Measurements from ENCODE around the gene MSANTD4. TPM values are rescaled to one million over a fixed set of nuclear protein-coding genes. Genes with fewer than 3 reads are reported as not detected.
"Not testable (repeated sequence)": the region's sequence is repeated elsewhere in the genome, so short reads cannot be mapped to it uniquely, and the experiment has no call there.

Gene MSANTD4
- total RNA-seq, 2 donors from 2014 or later, result 16.8 to 19.5 TPM

DNA sequence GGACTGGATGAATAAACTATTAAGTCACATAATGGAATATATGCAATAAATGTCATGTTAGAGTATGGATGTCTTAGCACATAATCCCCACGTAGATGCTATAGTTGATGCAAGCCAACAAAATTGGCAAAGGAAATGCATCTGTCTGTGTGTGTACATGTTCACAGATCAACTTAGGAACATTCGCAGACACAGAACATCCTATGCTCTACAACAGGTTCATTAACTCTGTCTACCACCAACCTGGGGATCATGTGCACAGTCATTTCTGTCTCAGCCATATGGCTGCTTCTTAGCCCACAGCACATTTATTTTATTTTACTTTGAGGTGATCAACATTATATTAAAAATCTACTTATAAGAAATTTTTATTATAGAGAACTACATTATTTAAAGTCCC lies 4.9 kb downstream of the MSANTD4 start:
- no peak for DNase-seq
- no peak for ATAC-seq
- intact Hi-C loops (cut with DNase I), result no loop called here

DNA sequence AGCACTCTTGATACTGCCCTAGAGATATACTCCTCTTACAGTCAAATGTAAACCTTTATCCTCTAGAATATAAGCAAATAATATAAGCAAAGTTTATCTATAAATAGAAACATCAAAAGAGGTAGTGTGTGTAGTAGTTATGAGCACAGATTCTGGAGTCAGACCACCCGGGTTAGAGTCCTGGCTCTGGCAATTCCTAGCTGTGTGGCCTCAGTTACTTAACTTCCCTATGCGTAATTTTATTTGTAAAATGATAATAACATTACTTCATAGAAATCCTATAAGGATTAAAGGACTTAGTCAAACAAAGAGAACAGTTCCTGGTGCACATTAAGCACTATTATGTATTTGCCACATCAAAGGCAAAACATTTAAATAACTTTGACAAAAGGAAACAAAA lies 7.0 kb downstream of the MSANTD4 start:
- ATAC-seq, result no peak
- intact Hi-C loops (cut with DNase I), result no loop called here

DNA sequence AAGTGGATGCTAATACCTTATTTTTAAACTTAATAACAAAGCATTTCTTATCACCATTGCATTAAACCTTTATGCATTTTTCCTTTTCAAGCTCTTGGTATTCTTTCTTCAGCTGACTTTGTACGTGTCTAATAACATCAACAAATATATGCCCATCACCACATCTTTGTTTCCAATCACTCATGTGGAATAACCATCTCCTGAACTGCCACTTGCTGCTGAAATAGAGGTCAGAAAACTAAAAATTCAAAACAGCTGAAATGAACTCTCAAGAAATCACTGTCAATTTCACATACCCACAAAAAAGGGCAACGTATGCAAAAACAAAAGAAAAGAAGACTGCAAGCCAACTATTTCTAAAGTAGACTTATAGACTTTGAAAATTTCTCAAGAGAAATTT lies 7.4 kb downstream of the MSANTD4 start:
- ATAC-seq (no peak), DNase-seq (no peak)
- intact Hi-C loops (cut with DNase I), result no loop called here

More for the DNA sequence above, 7.0 kb downstream of the MSANTD4 start:
- DNase-seq, result no peak

DNA sequence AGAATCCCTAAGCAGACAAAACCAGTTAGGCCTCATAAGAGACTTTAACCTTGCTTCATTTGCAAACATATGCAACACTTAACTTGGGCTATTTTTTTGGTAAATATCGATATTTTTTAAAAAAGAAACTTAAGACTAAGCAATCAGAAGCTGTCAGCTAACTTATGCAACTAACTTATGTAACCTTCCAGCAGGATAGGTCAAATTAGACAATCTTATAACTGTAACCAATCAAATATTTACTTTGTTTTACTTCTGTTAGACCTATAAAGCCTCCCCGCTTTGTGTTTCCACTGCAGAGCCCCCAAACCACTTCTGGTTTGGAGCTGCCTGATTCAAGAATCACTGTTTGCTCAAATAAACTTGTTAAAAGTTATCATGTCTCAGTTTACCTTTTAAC lies 8.0 kb downstream of the MSANTD4 start:
- no peak for DNase-seq
- ATAC-seq, result no peak
- intact Hi-C loops (cut with DNase I), result no loop called here

DNA sequence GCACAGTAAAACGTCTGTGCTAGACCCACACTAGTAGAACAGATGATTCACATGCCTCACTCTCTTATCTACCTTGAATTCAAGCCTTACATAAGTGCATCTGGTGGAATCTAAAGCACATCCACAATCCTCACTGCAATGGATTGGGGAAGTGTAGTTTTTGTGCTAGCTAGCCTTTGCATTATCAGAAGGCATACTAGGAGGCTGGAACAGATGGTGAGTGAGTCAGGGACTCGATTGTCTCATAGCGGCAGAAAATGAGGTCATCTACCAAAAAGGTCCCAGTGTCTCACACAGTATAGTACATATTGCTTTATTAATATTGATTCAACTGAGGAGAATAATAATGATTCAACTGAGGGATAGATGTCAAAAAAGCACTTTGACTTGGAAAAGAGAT lies 9.3 kb downstream of the MSANTD4 start:
- DNase-seq, result no peak
- ATAC-seq, result peak in 1 of 2 donors; percentile 96
- intact Hi-C loops (cut with DNase I), result no loop called here

DNA sequence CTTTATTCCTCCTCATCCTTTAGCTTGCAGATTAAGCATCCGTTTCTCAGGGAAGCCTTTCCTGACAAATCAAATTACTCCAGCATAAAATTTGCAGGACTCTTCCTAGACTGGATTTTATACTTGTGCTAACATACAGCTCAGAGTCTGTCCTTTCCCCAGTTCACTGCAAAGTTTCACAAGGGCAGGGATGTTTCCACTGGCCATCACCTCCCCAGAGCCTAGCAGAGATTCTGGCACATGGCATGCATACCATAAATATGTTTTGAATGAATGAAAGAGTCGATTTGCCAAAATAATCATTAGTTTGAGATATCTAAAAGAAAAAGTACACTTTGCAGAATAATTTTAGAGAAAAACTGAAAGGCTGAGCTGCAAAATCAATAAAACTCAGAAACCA lies 10.6 kb downstream of the MSANTD4 start:
- intact Hi-C loops (cut with DNase I), result no loop called here
- ATAC-seq (no peak), DNase-seq (no peak)

DNA sequence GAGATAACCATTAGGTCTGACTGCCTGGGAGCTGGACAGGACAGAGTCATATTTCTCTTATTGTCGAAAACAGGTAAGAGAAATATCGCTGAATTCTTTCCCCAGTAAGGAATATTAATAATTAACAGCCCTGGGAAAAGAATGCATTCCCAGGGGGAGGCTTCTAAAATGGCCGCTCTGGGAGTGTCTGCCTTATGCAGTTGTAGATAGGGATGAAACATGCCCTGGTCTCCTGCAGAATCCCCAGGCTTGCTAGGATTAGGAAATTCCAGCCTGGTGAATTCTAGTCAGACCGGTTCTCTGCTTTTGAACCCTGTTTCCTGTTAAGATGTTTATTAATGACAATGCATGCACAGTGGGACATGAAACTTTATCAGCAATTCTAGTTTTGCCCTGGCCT lies 18.9 kb downstream of the MSANTD4 start:
- DNase-seq; intact Hi-C loops (cut with DNase I); ATAC-seq: not testable (repeated sequence)

DNA sequence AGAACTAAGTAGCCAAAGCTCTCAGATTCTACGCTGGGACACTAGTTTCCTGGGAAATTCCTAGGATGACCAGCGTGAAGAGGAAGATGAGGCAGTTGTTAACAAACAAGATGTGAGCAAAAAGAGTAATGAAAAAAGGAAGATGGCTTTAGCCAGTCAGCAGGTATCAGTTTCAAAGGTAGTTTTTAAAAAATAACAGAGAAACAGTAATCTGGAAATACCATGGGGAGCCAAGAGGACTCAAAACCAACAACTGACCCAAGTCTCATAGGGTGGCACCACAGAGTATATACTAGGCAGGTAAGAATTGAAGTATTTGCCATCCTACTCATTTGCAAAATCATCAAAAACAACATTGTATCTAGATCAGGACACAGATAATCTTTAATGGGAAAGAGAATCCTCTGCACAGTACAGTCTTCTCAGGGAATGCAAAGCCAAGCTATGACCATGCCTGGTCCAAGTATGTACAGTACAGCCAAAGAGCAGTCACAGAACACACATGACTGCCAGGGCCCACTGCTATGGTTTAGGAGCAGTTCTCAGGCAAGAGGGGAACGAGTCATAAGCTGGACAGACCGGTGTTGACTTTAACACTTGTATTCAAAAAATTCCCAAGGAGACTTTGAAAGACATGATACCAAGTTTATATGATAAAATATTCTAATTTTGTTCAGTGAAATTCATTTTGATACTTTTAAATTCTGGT lies 20.6 kb downstream of the MSANTD4 start:
- no peak for DNase-seq
- intact Hi-C loops (cut with DNase I), result no loop called here
- ATAC-seq, result no peak

DNA sequence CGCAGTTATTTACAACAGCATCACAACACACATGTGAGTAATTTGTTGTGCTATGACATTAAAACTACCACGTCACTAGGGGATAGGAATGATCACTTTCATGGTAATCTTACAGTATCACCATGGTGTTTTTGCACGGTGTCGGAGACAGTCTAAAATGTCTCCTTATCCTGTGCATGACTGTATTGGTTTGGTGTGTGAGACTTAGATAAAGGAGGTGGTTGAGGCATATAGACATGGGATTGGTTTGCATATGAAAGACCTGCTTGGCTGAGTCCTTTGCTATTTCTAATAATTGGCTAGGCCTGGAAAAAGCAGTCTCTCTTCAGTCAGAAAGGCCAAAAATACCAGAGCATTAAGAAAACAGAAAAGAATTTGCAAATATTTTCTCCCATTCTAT lies 30.2 kb downstream of the MSANTD4 start:
- DNase-seq (no peak), ATAC-seq (no peak)
- intact Hi-C loops (cut with DNase I), result no loop called here

DNA sequence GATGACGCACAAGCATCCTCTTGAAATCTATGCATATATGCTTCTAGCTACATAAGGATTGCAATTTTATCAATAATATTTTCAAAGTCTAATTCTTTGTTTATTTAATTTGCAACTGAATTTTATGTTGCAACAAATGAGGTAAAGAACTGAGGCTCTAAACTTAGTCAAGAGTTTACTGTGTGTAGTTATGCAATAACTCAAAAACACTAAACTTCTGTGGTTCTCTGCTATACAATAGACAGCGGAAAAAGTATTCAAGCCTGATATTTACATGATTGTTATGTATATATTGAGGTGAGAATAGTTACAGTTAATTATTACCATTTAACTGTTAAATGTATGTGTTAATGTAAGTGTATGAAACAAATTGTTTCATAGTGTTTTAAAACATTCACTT lies 32.9 kb downstream of the MSANTD4 start:
- DNase-seq (no peak), ATAC-seq (no peak)
- intact Hi-C loops (cut with DNase I), result no loop called here

DNA sequence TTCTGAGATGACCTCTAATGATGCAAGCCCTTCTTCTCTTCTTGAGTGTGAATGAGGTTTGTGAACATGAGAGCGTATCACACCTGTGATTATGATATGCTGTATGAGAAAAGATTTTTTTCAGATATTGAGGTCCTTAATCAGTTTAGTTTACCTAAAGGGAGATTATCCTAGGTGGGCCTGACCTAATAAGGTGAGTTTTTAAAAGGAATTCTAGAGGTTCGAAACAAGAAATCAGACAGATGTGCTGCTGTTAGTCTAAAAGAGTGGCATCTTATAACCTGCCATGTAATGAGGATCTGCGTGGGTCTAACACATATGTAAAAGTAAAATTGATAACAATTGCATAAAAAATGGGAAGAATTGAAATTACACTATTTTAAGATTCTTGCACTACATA lies 33.8 kb downstream of the MSANTD4 start:
- intact Hi-C loops (cut with DNase I), result no loop called here
- ATAC-seq (no peak), DNase-seq (no peak)

DNA sequence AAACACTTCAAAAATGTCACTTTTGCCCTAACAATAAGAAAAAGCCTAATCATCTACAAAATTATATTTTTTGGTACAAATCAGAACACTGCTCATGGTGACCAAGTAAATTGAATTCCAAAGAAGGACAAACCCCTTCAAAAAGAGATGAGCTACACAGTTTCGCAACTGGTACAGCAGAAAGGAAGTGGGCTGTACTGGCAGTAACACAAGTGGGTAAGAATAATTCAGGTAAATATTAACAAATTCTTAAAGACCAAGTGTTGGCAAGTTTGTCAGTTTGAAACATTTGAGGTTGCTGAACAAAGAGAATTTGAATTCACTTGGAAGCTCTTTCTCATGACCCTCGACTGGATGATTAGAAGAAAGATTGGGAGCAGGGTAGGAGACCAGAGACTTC lies 35.5 kb downstream of the MSANTD4 start:
- intact Hi-C loops (cut with DNase I), result no loop called here
- DNase-seq (no peak), ATAC-seq (no peak)

DNA sequence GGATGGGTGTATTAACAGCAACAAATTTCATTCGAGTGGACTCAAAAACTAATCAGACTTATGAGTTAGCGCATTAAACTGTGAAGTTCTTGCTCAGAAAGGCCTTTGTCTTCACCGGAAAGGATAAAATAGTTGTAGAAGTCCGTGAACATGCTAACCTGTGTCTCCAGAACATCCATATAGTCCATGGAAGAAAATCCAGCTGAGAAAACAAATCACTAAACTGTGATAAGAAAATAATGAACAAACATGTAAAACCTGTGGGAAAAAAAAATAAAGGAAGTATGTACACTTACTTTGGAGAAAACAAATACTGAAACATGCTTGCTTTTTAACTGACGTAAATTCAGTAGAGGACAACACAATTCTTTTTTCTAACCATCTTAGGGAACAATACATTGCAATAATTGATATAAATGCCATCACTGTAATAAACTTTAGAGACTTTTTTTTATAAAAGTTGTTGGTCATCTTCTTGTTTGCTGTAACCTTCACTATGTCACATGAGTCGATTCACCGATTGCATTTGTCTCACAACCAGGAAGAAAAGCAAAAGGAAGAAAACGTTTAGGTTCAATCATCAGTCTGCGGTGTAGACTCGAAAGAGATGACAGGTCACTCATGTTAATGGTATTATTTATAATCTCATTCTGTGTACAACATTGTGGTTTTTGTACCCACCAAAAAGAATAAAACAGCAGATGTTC lies 41.9 kb downstream of the MSANTD4 start:
- DNase-seq (no peak), ATAC-seq (no peak)
- intact Hi-C loops (cut with DNase I), result no loop called here

DNA sequence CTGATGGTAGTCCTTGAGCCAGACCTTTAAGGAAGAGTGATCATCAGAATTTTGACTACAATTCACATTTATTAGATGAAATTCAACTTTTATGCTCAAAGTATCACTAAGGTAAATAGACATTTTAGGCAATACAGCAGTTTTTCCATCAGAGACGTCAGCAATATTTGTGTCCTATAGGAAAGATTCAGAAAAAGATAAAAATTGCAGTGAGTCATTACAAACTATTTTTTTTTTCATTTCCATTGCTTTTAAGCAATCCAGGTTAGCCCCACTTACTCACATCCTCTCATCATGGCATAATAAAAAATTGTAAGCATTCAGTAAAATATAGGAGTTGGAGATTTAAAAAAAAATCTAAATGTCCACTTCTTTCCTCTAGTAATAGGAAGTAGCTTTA lies 46.9 kb downstream of the MSANTD4 start:
- ATAC-seq, result no peak
- no peak for DNase-seq
- intact Hi-C loops (cut with DNase I), result no loop called here

DNA sequence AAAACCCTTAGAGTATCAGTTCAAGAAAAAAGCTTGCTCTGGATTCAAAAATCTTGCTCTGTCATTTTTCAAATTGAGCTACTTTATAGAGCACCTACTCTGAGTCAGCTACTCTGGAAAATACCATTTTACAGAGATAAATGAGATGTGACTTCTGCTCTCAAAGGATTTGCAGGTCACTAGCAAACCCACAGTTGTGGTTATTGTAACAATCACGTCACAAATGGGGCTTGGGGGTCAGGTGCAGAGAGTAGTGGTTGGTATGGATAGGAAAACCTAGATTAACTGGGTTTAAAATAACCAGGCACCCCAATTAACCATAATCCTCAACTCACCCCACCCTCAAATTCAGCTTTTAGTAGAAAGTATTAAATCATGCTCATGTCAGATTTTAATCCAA lies 52.3 kb downstream of the MSANTD4 start:
- no peak for DNase-seq
- no peak for ATAC-seq
- intact Hi-C loops (cut with DNase I), result no loop called here

DNA sequence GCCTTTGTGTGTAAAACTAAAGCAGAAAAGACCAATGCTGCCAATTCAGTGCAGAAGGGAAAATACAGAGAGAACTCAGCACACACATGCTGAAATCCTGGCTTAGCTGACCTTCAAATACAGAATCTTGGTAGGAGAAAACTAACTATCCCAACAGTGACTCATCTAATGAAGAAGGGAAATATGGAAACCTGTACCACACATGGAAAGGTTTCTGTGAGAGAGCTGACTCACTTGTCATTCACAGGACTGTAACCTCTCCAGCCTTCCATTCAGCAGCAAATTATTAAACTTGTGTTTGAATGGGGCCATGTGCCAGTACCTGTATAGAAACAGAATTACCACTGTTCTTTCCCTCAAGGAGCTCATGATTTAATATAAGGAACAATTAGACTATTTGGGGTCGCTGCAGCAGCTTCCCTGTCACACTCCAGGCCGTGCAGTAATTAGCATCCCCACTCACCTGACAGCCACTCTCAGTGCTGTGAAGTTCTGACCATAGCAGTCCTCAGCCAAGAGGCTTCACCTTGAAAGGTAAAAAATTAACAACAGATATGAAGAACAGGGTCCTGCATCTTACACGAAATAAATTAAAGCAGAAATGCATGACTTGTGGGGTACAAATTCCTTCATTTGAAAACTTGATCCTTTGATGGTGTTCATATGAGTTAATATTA lies 53.9 kb downstream of the MSANTD4 start:
- no peak for ATAC-seq
- intact Hi-C loops (cut with DNase I), result no loop called here
- DNase-seq, result no peak

DNA sequence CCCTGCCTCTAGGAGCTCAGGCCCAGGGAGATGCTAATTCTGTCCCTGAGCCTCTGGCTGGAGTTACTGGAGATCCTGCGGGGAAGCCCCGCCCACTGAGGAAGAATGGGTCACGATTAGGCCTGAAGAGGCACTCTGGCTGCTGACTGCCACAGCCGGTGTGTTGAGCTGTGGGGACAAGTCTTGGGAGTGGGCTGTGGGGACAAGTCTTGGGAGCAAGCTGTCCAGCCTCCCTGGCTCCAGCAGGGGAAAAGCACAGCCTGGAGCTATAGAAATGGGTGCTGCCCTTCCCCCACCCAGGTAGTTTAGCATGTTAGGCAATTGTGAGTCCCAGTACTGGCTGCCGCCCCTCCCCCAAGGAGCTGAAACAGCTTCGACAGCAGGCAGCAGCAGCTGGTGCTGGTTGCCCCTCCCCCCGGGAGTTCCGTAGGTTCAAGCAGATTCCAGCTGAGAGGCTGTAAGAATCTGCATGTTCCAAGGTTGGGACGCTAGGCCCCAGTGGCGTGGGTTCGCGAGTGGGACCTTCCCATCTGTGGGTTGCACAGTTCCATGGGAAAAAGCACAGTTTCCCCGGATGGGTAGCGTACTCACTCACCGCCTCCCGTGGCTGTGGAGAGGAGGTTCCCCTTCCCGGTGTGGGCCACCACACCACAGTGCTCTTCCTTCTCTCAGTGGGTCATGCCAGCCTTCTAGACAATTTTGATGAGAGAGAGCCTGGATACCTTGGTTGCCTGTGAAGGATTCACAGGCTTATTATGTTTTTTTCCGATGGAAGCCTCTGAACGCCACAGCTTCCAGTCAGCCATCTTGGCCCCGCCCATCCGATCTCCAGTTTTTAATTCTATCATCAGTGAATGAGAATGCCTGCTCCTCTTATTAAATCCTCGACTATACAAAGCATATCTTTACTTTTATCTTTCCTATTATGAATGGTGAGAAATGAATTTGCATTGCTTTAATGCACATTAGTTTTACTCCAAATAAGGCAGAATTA lies 61.5 kb downstream of the MSANTD4 start:
- ATAC-seq (no peak), DNase-seq (no peak)
- intact Hi-C loops (cut with DNase I), result no loop called here

All from left cardiac atrium (tissue), 4 donors.